GM13976 (cell line): ENCODE measurements around the gene QSOX2.

Experiments used
- DNase-seq: peaks from one replicate; pipeline ENCODE4 v3.0.0; 2012; ENCODE audit warnings: low spot score
- in situ Hi-C: fragments of 300-500 bp; cut with MboI; formaldehyde crosslinking; loops from one replicate; pipeline ENCODE4 v1.12.0; 2022; ENCODE audit warnings: low sequenced_read_pairs, mixed read lengths, inconsistent platforms; ENCODE audit not compliant: unreplicated experiment
- TF ChIP-seq, protein P1 (sequence below): IDR thresholded peaks from 2 replicates; pipeline ENCODE4 v1.5.1; 2012; ENCODE audit warnings: borderline replicate concordance, mild to moderate bottlenecking; ENCODE audit not compliant: insufficient read depth; ENCODE audit errors: extremely low read depth, missing control alignments, control extremely low read depth

The QSOX2 gene

DNA sequence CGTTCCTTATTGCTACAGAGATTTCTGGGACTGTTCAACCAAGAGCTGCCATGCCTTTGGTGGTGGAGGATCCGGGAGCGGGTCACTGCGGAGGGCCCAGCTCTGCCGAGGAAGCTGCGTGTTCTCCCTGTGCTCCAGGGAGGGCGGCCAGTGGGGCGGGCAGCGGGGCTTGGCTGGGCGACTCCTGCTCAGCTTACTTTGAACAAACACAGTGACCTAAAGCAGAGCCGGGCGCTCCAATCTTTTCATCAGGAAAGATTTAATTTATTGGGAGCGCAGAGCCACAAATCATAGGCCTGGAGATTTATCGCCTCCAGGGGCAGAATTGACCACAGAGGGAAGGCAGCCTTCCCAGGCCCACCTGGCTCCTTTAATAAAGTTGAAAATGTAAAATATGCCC, 68.4 kb downstream of the QSOX2 start:
- DNase-seq: no peak
- in situ Hi-C loops: loop anchor here (10.0 kb wide), 1 partner anchor 108 kb away; no protein-coding TSS in a partner anchor
- TF ChIP-seq, protein P1, sequence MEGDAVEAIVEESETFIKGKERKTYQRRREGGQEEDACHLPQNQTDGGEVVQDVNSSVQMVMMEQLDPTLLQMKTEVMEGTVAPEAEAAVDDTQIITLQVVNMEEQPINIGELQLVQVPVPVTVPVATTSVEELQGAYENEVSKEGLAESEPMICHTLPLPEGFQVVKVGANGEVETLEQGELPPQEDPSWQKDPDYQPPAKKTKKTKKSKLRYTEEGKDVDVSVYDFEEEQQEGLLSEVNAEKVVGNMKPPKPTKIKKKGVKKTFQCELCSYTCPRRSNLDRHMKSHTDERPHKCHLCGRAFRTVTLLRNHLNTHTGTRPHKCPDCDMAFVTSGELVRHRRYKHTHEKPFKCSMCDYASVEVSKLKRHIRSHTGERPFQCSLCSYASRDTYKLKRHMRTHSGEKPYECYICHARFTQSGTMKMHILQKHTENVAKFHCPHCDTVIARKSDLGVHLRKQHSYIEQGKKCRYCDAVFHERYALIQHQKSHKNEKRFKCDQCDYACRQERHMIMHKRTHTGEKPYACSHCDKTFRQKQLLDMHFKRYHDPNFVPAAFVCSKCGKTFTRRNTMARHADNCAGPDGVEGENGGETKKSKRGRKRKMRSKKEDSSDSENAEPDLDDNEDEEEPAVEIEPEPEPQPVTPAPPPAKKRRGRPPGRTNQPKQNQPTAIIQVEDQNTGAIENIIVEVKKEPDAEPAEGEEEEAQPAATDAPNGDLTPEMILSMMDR: no peak

DNA sequence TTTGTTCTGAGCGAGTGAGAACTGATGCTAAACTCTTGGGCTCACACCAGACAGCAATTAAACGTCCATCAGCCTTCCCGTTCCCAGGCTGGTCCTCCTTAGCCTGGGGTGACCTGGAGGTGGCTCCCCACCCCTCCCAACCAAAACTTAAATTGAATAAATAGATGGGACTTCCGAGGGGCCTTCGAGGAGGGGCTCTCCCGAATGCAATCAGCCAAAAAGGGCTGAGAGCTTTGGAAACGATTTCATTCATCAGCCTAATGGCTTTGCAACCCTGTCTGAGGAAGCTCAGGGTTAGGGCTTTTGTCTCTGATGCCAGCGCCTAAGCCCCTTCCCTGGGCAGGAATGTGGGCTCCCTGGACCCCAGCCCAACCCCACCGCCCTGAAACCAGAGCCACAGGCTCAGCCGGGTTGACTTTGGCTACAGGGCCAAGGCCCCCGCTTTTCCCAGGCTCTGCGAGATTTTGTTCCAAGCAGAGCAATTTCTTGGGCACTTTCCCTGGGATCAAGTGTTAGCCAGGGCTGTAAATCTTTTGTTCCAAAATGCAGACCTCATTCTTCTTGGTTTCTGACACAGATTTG, 69.9 kb downstream of the QSOX2 start:
- DNase-seq: no peak
- in situ Hi-C loops: loop anchor here (10.0 kb wide), 1 partner anchor 109 kb away; no protein-coding TSS in a partner anchor
- TF ChIP-seq, protein P1: no peak

DNA sequence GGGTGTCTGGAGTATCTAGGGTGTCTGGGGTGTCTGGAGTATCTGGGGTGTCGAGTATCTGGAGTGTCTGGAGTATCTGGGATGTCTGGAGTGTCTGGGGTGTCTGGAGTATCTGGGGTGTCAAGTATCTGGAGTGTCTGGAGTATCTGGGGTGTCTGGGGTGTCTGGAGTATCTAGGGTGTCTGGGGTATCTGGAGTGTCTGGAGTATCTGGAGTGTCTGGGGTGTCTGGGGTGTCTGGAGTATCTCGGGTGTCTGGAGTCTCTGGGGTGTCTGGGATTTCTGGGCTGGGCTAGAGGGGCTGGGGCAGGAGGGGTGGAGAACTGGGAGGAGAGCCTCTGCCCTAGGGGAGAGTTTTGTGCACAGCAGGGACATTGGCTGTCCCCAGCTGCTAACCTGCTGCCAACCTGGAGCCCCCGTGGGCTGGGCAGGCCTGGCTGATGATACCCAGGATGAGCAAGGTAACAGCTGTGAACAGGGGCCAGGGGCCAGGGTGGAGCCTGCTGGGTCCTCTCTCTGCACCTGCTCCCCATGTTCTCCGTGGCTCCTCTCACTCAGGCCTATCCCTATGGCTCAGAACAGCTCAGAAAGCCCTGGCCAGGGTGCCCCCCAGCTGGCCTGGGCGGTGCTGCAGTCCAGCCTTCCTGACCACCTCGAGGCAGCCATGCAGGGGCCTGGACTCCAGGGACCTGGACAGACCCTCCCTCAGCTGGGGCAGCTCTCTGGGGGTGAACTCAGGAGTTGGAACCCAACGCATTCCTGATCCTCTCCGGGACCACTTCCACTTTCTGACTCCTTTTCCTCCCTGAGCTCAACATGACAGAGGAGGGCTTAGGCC, 70.6 kb downstream of the QSOX2 start:
- in situ Hi-C loops: loop anchor here (10.0 kb wide), 1 partner anchor 110 kb away; no protein-coding TSS in a partner anchor
- TF ChIP-seq, protein P1: no peak
- DNase-seq: no peak

DNA sequence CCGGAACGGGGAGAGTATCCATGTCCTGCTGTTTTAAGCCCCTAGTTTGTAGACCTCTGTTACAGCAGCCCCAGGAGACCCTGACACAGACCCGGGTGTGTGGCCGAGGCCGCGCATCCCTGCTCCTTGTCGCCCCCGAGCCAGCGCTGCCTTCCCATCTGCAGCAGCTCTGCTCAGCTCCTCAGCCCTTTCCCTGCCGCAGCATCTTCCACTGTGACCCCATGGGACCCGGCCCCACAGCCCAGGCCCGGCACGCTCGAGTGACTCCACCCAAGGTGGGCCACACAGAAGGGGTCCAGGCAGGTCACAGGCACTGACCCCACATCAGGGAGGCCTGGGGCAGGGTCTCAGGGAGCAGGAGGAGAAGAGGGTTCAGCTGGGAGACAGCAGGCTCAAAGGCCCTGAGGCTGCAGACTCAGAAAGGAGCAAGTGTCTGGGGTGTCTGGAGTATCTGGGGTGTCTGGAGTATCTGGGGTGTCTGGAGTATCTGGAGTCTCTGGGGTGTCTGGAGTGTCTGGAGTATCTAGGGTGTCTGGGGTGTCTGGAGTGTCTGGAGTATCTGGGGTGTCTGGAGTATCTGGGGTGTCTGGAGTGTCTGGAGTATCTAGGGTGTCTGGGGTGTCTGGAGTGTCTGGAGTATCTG, 71.8 kb downstream of the QSOX2 start:
- DNase-seq: no peak
- in situ Hi-C loops: loop anchor here (10.0 kb wide), 1 partner anchor 111 kb away; no protein-coding TSS in a partner anchor
- TF ChIP-seq, protein P1: no peak

DNA sequence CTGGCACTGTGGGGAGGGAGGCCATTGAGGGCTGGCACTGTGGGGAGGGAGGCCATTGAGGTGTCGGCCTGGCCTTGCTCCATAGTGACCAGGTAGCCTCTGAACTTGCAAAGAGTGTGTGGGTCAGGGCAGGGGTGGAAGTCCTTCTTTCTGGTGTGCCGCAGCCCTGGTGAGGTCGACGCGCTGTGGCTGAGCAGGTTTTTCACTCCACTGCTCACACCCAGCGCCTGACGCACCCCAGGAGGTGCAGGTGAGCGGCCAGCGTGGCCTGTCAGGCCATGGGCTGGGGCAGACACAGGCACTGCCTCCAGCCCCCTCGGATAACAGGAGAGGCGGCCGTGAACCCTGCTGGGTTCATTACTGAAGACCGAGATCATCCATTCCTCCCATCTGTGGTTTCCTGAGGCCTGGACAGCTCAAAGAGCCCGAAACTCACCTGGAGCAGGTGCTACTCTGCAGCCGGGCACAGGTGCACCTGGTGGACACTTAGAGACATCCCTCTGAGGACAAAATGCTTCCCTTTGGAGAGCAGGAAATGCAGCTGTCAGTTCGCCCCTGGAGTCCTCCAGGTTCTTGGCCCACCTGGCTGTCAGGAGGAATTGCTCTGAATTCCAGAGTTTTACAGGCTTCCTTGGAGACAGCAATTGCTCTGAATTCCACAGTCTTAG, 73.1 kb downstream of the QSOX2 start:
- TF ChIP-seq, protein P1: no peak
- in situ Hi-C loops: loop anchor here (10.0 kb wide), 1 partner anchor 112 kb away; no protein-coding TSS in a partner anchor

More for the DNA sequence above, 73.1 kb downstream of the QSOX2 start:
- no peak for DNase-seq
